ENCODE results near the gene C12orf76. TPM values are rescaled to one million over a fixed set of nuclear protein-coding genes. Genes with fewer than 3 reads are reported as not detected.

The C12orf76 gene
- total RNA-seq, 4 donors from 2014 or later: 3.0 to 22.8 (median 8.0) TPM

DNA sequence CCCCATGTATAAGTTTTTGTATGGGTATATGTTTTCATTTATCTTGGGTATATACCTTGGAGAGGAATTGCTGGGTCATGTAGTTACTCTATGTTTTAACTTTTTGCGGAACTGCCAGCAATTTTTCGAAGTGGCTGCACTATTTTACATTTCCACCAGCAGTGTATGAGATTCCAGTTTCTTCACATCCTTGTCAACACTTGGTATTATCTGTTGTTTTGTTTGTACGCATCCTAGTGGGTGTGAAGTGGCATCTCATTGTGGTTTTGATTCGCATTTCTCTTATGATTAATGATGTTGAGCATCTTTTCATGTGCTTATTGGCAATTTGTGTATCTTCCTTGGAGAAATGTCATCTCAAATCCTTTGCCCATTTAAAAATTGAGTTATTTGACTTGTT, 42.2 kb downstream of the C12orf76 start:
- Histone ChIP-seq H3K4me3 (no peak overlapping the region), H3K27me3 (no peaks in the 10 kb centered on the region), H3K9me3 (no peaks in the 10 kb centered on the region), H3K27ac (no peak overlapping the region), H3K36me3 (peaks cover 0 to 4% of the 10 kb centered on the region in 2 donors), H3K4me1 (peaks cover 11 to 18% of the 10 kb centered on the region in 2 donors)
- DNase-seq: no peak
- intact Hi-C loops (cut with DNase I; ENCODE audit: low total_unique reads) (no loop called here), in situ Hi-C loops (cut with MboI; ENCODE audit: low sequenced_read_pairs in 4 of 4) (no loop called here)
- ATAC-seq: no peak
- TF ChIP-seq, protein P1, sequence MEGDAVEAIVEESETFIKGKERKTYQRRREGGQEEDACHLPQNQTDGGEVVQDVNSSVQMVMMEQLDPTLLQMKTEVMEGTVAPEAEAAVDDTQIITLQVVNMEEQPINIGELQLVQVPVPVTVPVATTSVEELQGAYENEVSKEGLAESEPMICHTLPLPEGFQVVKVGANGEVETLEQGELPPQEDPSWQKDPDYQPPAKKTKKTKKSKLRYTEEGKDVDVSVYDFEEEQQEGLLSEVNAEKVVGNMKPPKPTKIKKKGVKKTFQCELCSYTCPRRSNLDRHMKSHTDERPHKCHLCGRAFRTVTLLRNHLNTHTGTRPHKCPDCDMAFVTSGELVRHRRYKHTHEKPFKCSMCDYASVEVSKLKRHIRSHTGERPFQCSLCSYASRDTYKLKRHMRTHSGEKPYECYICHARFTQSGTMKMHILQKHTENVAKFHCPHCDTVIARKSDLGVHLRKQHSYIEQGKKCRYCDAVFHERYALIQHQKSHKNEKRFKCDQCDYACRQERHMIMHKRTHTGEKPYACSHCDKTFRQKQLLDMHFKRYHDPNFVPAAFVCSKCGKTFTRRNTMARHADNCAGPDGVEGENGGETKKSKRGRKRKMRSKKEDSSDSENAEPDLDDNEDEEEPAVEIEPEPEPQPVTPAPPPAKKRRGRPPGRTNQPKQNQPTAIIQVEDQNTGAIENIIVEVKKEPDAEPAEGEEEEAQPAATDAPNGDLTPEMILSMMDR (IDR thresholded peaks at IDR 0.05 in 4 of 5, conservative IDR thresholded peaks at IDR 0.05 in 1 of 5): no peak
- no peak for TF ChIP-seq POLR2A (IDR thresholded peaks at IDR 0.05)

DNA sequence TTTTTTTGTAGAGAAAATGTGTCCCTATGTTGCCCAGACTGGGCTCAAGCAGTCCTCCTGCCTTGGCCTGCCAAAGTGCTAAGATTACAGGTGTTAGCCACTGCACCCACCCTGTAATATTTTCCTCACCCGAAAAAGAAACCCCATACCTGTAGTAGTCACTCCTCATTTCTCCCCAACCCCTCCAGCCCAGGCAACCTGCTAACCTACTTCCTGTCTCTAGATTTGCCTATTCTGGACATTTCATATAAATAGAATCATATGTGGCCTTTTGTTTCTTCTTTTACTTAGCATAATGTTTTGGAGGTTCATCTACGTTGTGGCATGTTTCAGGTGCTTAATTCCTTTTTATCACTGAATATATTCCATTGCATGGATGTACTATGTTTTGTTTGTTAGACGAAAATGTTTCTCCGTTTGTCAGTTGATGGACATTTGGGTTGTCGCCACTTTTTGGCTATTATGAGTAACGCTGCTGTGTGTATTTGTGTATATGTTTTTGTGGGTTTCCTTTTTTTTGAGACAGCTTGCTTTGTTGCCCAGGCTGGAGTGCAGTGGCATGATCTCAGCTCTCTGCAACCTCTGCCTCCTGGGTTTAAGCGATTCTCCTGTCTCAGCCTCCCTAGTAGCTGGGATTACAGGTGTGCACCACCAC, 42.9 kb downstream of the C12orf76 start:
- H3K4me1 ChIP-seq: peaks cover 12 to 22% of the 10 kb centered on the region in 2 donors
- in situ Hi-C loops (cut with MboI; ENCODE audit: low sequenced_read_pairs in 4 of 4): no loop called here
- no peak for ATAC-seq

DNA sequence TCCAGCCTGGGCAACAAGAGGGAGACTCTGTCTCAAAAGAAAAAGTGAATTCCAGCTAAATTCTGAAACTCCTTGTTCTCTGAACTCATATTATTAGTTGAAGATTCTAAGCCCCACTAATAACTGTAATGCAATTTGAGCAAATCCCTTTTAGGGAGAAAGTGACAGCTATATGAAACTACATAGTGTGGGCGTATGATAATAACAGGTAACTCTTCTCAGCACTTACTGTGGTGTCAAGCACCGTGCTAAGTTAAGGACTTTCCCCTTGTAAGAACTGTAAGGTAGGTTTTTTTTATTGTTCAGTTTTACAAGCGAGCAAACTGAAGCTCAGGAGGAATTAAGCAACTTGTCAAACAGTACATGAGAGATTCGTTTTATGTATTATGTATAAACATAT, 43.7 kb downstream of the C12orf76 start:
- Histone ChIP-seq H3K27me3 (no peaks in the 10 kb centered on the region), H3K27ac (no peak overlapping the region), H3K36me3 (peaks cover 0 to 4% of the 10 kb centered on the region in 2 donors), H3K4me3 (no peak overlapping the region), H3K4me1 (peaks cover 17 to 29% of the 10 kb centered on the region in 2 donors), H3K9me3 (no peaks in the 10 kb centered on the region)
- in situ Hi-C loops (cut with MboI; ENCODE audit: low sequenced_read_pairs in 4 of 4): no loop called here
- DNase-seq (no peak), ATAC-seq (no peak)
- TF ChIP-seq, protein P1 (IDR thresholded peaks at IDR 0.05 in 4 of 5, conservative IDR thresholded peaks at IDR 0.05 in 1 of 5): no peak
- TF ChIP-seq POLR2A (IDR thresholded peaks at IDR 0.05): no peak
- intact Hi-C loops (cut with DNase I; ENCODE audit: low total_unique reads): no loop called here

More for the DNA sequence above, 42.9 kb downstream of the C12orf76 start:
- H3K36me3 ChIP-seq: peaks cover 0 to 4% of the 10 kb centered on the region in 2 donors
- DNase-seq: no peak
- no peaks in the 10 kb centered on the region for H3K9me3 ChIP-seq
- intact Hi-C loops (cut with DNase I; ENCODE audit: low total_unique reads): no loop called here
- TF ChIP-seq POLR2A (IDR thresholded peaks at IDR 0.05): no peak
- TF ChIP-seq, protein P1 (IDR thresholded peaks at IDR 0.05 in 4 of 5, conservative IDR thresholded peaks at IDR 0.05 in 1 of 5): no peak
- no peak overlapping the region for H3K27ac ChIP-seq
- no peaks in the 10 kb centered on the region for H3K27me3 ChIP-seq
- H3K4me3 ChIP-seq: no peak overlapping the region

DNA sequence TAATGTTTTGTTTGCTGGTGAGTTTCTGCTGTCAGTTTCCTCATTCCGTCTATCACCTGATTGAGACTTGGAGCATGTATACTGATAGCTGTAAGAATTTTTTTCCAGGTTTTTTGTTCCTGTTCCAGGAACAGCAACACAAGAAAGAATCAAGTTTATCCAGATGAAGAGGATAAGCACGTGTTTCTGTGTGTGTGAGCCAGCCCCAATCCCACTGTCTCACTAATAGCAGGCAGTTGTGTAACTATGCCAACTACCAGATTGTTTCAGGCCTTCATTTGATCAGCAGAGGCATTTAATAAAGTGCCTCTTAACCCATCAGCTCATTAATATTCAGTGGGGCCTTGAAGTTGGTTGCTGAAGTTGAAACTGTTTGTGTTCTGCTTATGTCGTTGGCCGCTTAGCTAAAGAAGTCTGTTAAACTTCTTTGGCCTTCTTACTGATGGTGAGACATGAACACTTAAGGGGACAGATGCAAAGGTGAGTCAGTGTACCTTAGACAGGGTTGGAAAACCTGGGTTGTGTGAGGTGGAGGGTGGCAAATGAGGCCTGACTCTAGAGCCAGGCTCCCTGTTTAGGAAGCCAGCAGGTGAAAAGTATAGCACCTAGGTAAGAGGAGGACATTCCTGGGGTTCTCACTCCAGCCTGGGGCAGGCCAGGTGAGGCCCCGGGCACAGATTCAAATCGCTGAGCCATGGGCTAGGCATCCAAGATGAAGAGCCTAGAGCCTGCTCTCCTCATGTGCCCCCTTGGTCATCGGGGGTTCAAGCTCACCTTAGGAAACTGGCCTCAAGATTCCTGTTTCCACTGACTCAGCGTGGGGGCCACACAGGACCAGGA, 45.4 kb downstream of the C12orf76 start:
- Histone ChIP-seq H3K27me3 (no peaks in the 10 kb centered on the region), H3K36me3 (peaks cover 0 to 4% of the 10 kb centered on the region in 2 donors), H3K4me3 (no peak overlapping the region), H3K4me1 (peaks cover 23 to 39% of the 10 kb centered on the region in 2 donors), H3K9me3 (no peaks in the 10 kb centered on the region), H3K27ac (peak overlapping the region in 1 of 4 donors; percentile 18)
- no peak for ATAC-seq
- TF ChIP-seq POLR2A (IDR thresholded peaks at IDR 0.05): no peak
- TF ChIP-seq, protein P1 (IDR thresholded peaks at IDR 0.05 in 4 of 5, conservative IDR thresholded peaks at IDR 0.05 in 1 of 5): no peak
- intact Hi-C loops (cut with DNase I; ENCODE audit: low total_unique reads): no loop called here
- no peak for DNase-seq
- in situ Hi-C loops (cut with MboI; ENCODE audit: low sequenced_read_pairs in 4 of 4): no loop called here
